ENCODE measurements around the gene UNC50.
"Not testable (repeated sequence)": the region's sequence is repeated elsewhere in the genome, so short reads cannot be mapped to it uniquely, and the experiment has no call there.

The UNC50 gene

GRCh38 chr2:98649992-98650375 lies 41.6 kb downstream of the UNC50 start:
- Mint-ChIP-seq H3K9me3 (no peaks in the 10 kb centered on the region), H3K36me3 (ENCODE audit: low read depth) (peaks cover 4% of the 10 kb centered on the region), H3K4me3 (no peak overlapping the region), H3K4me1 (no peaks in the 10 kb centered on the region), H3K27me3 (ENCODE audit: low read depth) (no peaks in the 10 kb centered on the region), H3K27ac (no peak overlapping the region)
- TF ChIP-seq CTCF (IDR thresholded peaks at IDR 0.05; ENCODE audit: unreplicated experiment in 3 of 3) = no peak

GRCh38 chr2:98650998-98651397 lies 42.6 kb downstream of the UNC50 start:
- Mint-ChIP-seq H3K9me3 (no peaks in the 10 kb centered on the region), H3K4me3 (no peak overlapping the region), H3K36me3 (ENCODE audit: low read depth) (peaks cover 4% of the 10 kb centered on the region), H3K27ac (no peak overlapping the region), H3K4me1 (no peaks in the 10 kb centered on the region), H3K27me3 (ENCODE audit: low read depth) (no peaks in the 10 kb centered on the region)
- TF ChIP-seq CTCF (IDR thresholded peaks at IDR 0.05; ENCODE audit: unreplicated experiment in 3 of 3) = no peak

DNA sequence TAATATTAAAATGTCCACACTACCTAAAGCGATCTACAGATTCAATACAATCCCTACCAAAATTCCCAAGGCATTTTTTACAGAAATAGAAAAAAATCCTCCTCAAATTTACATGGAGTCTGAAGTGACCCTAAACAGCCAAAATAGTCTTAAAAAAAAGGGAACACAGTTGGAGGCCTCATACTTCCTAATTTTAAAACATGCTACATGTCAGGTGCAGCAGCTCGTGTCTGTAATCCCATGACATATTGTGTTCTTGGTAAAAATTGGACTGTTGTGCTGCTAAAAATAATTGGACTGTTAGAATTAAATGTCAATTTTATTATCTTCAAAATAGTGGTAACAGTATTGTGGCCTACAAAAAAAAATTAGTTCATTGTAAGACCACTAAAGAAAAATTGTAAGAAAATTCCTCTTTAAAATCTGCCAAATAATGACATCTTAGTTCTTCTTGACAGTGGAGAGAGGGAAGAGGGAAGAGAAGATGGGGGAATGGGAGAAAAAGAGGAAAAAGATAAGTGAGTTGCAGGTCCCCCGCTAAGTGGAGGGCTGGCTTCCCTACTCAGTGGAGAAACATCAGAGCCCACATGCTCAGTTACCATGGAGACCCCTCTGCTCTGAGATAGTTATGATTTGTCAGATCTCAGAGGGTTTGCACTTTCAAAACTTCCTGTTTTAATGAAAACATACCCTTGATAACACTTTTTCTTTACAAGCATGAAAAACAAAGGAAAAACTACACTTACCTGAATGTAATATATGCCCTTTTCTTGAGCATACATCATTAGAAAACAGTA lies 46.5 kb downstream of the UNC50 start:
- no peak overlapping the region for H3K4me3 Mint-ChIP-seq
- H3K27ac Mint-ChIP-seq = no peak overlapping the region
- peaks cover under 1% of the 10 kb centered on the region for H3K36me3 Mint-ChIP-seq (ENCODE audit: low read depth)
- no peaks in the 10 kb centered on the region for H3K4me1 Mint-ChIP-seq
- TF ChIP-seq CTCF (IDR thresholded peaks at IDR 0.05; ENCODE audit: unreplicated experiment in 3 of 3) = no peak
- H3K27me3 Mint-ChIP-seq (ENCODE audit: low read depth) = no peaks in the 10 kb centered on the region
- H3K9me3 Mint-ChIP-seq = peaks cover 1% of the 10 kb centered on the region

GRCh38 chr2:98656800-98657199 lies 48.4 kb downstream of the UNC50 start:
- Mint-ChIP-seq H3K4me3 (no peak overlapping the region), H3K27me3 (ENCODE audit: low read depth) (no peaks in the 10 kb centered on the region), H3K36me3 (ENCODE audit: low read depth) (peaks cover 13% of the 10 kb centered on the region), H3K27ac (peak overlapping the region in 2 of 3 experiments; percentile 28 to 55), H3K4me1 (no peaks in the 10 kb centered on the region), H3K9me3 (peaks cover 14% of the 10 kb centered on the region)
- no peak for TF ChIP-seq CTCF (IDR thresholded peaks at IDR 0.05; ENCODE audit: unreplicated experiment in 3 of 3)

GRCh38 chr2:98658816-98659490 lies 50.6 kb downstream of the UNC50 start:
- no peak for TF ChIP-seq CTCF (IDR thresholded peaks at IDR 0.05; ENCODE audit: unreplicated experiment in 3 of 3)
- H3K4me3 Mint-ChIP-seq = no peak overlapping the region
- H3K4me1 Mint-ChIP-seq = no peaks in the 10 kb centered on the region
- H3K36me3 Mint-ChIP-seq (ENCODE audit: low read depth) = peaks cover 13% of the 10 kb centered on the region
- H3K27me3 Mint-ChIP-seq (ENCODE audit: low read depth) = no peaks in the 10 kb centered on the region
- no peak overlapping the region for H3K27ac Mint-ChIP-seq
- peaks cover 14% of the 10 kb centered on the region for H3K9me3 Mint-ChIP-seq

GRCh38 chr2:98659491-98659840 lies 51.1 kb downstream of the UNC50 start:
- not testable (repeated sequence) for H3K27ac Mint-ChIP-seq; H3K4me1 Mint-ChIP-seq; H3K4me3 Mint-ChIP-seq; H3K27me3 Mint-ChIP-seq (ENCODE audit: low read depth)
- peaks cover 13% of the 10 kb centered on the region for H3K36me3 Mint-ChIP-seq (ENCODE audit: low read depth)
- H3K9me3 Mint-ChIP-seq = peaks cover 14% of the 10 kb centered on the region
